A549 treated with RU486 at 1 μM for 4 hours (cell line): ENCODE measurements around the gene MON2. TPM values are rescaled to one million over a fixed set of nuclear protein-coding genes. Genes with fewer than 3 reads are reported as not detected.

Experiments
- total RNA-seq: library from RNA; stranded (reverse); fragments of 200-300 nt; extraction: Qiagen RNA extraction; gene quantifications from 5 replicates; pipeline ENCODE4 v1.2.3, GENCODE V29; 2022; ENCODE audit warnings: low read depth

Gene MON2, protein sequence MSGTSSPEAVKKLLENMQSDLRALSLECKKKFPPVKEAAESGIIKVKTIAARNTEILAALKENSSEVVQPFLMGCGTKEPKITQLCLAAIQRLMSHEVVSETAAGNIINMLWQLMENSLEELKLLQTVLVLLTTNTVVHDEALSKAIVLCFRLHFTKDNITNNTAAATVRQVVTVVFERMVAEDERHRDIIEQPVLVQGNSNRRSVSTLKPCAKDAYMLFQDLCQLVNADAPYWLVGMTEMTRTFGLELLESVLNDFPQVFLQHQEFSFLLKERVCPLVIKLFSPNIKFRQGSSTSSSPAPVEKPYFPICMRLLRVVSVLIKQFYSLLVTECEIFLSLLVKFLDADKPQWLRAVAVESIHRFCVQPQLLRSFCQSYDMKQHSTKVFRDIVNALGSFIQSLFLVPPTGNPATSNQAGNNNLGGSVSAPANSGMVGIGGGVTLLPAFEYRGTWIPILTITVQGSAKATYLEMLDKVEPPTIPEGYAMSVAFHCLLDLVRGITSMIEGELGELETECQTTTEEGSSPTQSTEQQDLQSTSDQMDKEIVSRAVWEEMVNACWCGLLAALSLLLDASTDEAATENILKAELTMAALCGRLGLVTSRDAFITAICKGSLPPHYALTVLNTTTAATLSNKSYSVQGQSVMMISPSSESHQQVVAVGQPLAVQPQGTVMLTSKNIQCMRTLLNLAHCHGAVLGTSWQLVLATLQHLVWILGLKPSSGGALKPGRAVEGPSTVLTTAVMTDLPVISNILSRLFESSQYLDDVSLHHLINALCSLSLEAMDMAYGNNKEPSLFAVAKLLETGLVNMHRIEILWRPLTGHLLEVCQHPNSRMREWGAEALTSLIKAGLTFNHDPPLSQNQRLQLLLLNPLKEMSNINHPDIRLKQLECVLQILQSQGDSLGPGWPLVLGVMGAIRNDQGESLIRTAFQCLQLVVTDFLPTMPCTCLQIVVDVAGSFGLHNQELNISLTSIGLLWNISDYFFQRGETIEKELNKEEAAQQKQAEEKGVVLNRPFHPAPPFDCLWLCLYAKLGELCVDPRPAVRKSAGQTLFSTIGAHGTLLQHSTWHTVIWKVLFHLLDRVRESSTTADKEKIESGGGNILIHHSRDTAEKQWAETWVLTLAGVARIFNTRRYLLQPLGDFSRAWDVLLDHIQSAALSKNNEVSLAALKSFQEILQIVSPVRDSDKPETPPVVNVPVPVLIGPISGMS (N-terminal part only)
- 8.2 to 17.1 TPM (median 15.2 TPM) in 5 replicates for total RNA-seq

DNA sequence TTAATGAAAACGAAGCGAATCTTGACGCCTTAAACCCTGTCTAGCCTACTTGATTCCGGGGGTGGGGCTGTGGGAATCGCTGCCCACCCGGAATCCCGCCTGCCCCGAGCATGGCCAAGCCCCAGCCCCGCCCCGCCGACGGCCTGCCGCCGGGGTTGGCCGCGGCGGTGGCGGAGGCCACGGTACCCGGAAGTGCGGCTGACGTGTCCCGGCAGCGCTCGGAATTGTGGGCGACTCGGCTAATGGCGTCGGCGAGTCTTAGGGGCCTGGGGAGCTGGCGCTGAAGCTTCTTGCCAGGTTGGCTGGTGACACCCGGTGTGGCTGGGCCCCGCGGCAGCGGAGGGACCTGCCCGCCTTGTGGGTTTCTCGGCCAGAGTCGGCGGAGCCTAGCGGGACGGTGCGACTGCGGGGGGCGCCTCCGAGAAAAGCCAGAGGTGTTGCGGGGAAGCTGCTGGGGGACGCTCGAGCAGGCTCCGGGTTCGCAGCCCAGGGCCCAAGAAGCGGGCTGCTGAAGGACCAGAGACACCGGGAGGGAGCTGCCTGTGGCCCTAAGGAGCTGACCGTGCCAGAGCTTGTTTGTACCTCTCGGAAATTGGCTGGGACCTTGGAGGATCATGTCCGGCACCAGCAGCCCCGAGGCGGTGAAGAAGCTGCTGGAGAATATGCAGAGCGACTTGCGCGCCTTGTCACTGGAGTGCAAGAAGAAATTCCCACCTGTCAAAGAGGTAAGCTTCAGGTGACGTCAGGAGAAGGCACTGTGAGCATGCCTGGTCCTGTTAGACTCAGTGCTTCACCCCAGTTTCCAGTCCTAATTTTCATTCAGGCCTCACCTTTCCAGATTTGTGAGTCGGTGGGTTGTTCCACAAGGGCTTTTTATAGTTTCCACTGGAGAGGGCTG, at the start of gene MON2:
Gene MON2, plus strand, starts transcription at position 233 of the 898 bp plus-strand sequence. Its CDS starts 382 bp downstream, at position 615.

Other genes starting within 250 kb of the MON2 start
- 28.1 to 38.8 TPM (median 29.9 TPM) in 5 replicates for gene USP15, start 206.4 kb upstream of the MON2 start, total RNA-seq